WTC11 (cell line): ENCODE results near the gene UFSP2. TPM values are rescaled to one million over a fixed set of nuclear protein-coding genes. Genes with fewer than 3 reads are reported as not detected.
A peak's percentile ranks its signal among the peaks of the same experiment; 100 is the strongest.

Experiments used
- ATAC-seq: fragments of 200-7000 bp; cut with Tn5 transposase; 2 replicates; pipeline ENCODE4 v1.10.0; 2021; ENCODE audit warnings: mild to moderate bottlenecking, moderate library complexity
- CTCF ChIA-PET: fragments of 300-600 bp; sonication (Branson Sonifier 250); formaldehyde crosslinking; loops from one replicate; lab custom pipeline; 2021; ENCODE audit warnings: antibody characterized with exemption; lab: Charles Lee
- POLR2A ChIA-PET: fragments of 350-600 bp; sonication (Branson Sonifier 250); formaldehyde crosslinking; loops from one replicate; lab custom pipeline; 2021; ENCODE audit warnings: antibody characterized with exemption; lab: Charles Lee
- DNase-seq: peaks from one replicate; pipeline ENCODE4 v3.0.0; 2021; ENCODE audit warnings: low spot score
- H3K27ac Mint-ChIP-seq: 2 replicates; pipeline ENCODE4 v1.8.0; 2021; ENCODE audit warnings: mixed read lengths
- H3K27me3 Mint-ChIP-seq: 2 replicates; pipeline ENCODE4 v1.8.0; 2021; ENCODE audit warnings: low read depth, mild to moderate bottlenecking, moderate library complexity, mixed read lengths
- H3K36me3 Mint-ChIP-seq: 2 replicates; pipeline ENCODE4 v1.8.0; 2021; ENCODE audit warnings: mixed read lengths
- H3K4me1 Mint-ChIP-seq: 2 replicates; pipeline ENCODE4 v1.8.0; 2022; ENCODE audit warnings: mixed read lengths
- H3K4me3 Mint-ChIP-seq: 2 replicates; pipeline ENCODE4 v1.8.0; 2021; ENCODE audit warnings: mild to moderate bottlenecking, moderate library complexity, mixed read lengths
- H3K9me3 Mint-ChIP-seq: 2 replicates; pipeline ENCODE4 v1.8.0; 2021; ENCODE audit warnings: mixed read lengths
- ELF4 ChIP-seq: sonication (generic); formaldehyde crosslinking; IDR thresholded peaks from 2 replicates; pipeline ENCODE4 v1.8.1; 2022; ENCODE audit warnings: low read depth, mild to moderate bottlenecking, moderate library complexity, missing genetic modification reagents
- ESRRA ChIP-seq: sonication (generic); formaldehyde crosslinking; IDR thresholded peaks from 2 replicates; pipeline ENCODE4 v1.8.1; 2022; ENCODE audit warnings: mild to moderate bottlenecking, missing genetic modification reagents, borderline replicate concordance
- ETV6 ChIP-seq: sonication (generic); formaldehyde crosslinking; IDR thresholded peaks from 2 replicates; pipeline ENCODE4 v1.8.1; 2022; ENCODE audit warnings: mild to moderate bottlenecking, missing genetic modification reagents
- FOXP1 ChIP-seq: sonication (generic); formaldehyde crosslinking; IDR thresholded peaks from 2 replicates; pipeline ENCODE4 v1.8.0; 2022; ENCODE audit warnings: missing genetic modification reagents, mild to moderate bottlenecking, moderate library complexity, borderline replicate concordance
- GTF2I ChIP-seq: fragments of 250-450 bp; sonication (Bioruptor Pico); conservative IDR thresholded peaks from 2 replicates; pipeline ENCODE4 v1.4.0; 2021; ENCODE audit warnings: mild to moderate bottlenecking
- HMGA2 ChIP-seq: fragments of 250-450 bp; sonication (Bioruptor Pico); IDR thresholded peaks from 2 replicates; pipeline ENCODE4 v1.4.0; 2021; ENCODE audit warnings: mild to moderate bottlenecking, moderate library complexity
- MXD4 ChIP-seq: fragments of 250-450 bp; sonication (Bioruptor Pico); IDR thresholded peaks from 2 replicates; pipeline ENCODE4 v1.8.0; 2021; ENCODE audit warnings: mild to moderate bottlenecking, moderate library complexity, borderline replicate concordance
- MYBL2 ChIP-seq: sonication (generic); formaldehyde crosslinking; IDR thresholded peaks from 2 replicates; pipeline ENCODE4 v1.8.1; 2023; ENCODE audit warnings: mild to moderate bottlenecking, moderate library complexity, missing genetic modification reagents
- ZBTB21 ChIP-seq: sonication (generic); formaldehyde crosslinking; IDR thresholded peaks from 2 replicates; pipeline ENCODE4 v1.8.1; 2023; ENCODE audit warnings: mild to moderate bottlenecking, missing genetic modification reagents, borderline replicate concordance
- ZNF121 ChIP-seq: sonication (generic); formaldehyde crosslinking; IDR thresholded peaks from 2 replicates; pipeline ENCODE4 v1.8.0; 2023; ENCODE audit warnings: missing genetic modification reagents
- ZNF232 ChIP-seq: sonication (generic); formaldehyde crosslinking; IDR thresholded peaks from 2 replicates; pipeline ENCODE4 v1.8.0; 2022; ENCODE audit warnings: mild to moderate bottlenecking, missing genetic modification reagents
- total RNA-seq: library from RNA; stranded (reverse); gene quantifications from 3 replicates; pipeline ENCODE4 v1.2.3, GENCODE V29; 2021
- TF ChIP-seq, protein P1 (sequence below): sonication (generic); formaldehyde crosslinking; IDR thresholded peaks from 2 replicates; pipeline ENCODE4 v1.8.1; 2023; ENCODE audit warnings: mild to moderate bottlenecking, missing genetic modification reagents
- TF ChIP-seq, protein P2 (sequence below): fragments of 250-450 bp; sonication (Bioruptor Pico); IDR thresholded peaks from 2 replicates; pipeline ENCODE4 v1.9.0; 2021; ENCODE audit warnings: mild to moderate bottlenecking
- TF ChIP-seq, protein P3 (sequence below): sonication (generic); formaldehyde crosslinking; IDR thresholded peaks from 2 replicates; pipeline ENCODE4 v1.8.1; 2022; ENCODE audit warnings: missing genetic modification reagents, borderline replicate concordance
- TF ChIP-seq, protein P4 (sequence below): sonication (generic); formaldehyde crosslinking; IDR thresholded peaks from 2 replicates; pipeline ENCODE4 v1.8.0; 2023; ENCODE audit warnings: missing genetic modification reagents
- TF ChIP-seq, protein P5 (sequence below): sonication (generic); formaldehyde crosslinking; IDR thresholded peaks from 2 replicates; pipeline ENCODE4 v1.8.1; 2022; ENCODE audit warnings: low read depth, mild to moderate bottlenecking, moderate library complexity, missing genetic modification reagents, borderline replicate concordance
- TF ChIP-seq, protein P6 (sequence below): sonication (generic); formaldehyde crosslinking; IDR thresholded peaks from 2 replicates; pipeline ENCODE4 v1.8.0; 2023; ENCODE audit warnings: missing genetic modification reagents, mild to moderate bottlenecking, borderline replicate concordance

UFSP2 gene
- total RNA-seq, 1 experiment from 2014 or later = 30.8 TPM

DNA sequence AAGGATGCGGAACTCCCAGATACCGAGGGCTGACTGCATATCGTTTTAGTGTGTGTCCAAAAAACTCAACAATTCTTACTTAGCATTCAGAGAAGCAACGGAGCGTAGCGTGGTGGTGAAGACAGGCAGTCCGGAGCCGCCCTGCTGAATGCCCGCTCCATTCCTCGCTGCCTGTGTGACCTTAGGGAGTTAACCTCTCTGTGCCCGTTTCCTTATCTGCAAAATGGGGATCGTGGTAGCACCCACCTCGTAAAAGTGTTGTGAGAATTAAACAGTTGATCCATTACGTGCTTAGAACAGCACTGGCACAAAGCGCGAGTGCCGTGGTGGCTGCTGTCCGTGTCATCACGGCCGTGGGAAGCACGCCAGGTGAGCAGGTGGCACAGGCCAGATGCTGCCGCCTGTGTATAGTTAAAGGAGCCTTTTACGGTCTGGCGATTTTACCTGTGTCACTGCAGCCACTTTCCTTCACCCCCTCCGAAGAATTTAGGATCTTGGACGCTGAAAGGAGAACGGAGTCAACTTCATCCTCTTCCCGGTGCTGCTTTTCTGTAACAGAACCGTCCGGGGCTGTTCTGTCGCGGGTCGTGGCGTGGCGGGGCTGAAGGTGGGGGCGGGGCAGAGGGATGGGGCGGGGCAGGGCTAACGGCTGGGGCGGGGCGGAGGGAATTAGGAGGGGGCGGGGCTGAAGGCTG is 44.9 kb upstream of the UFSP2 start:
- peak; percentile 80; the same call in 1 of the 2 replicates for TF ChIP-seq GTF2I (CRISPR knock-in tag)
- no peak for TF ChIP-seq ZNF121 (CRISPR knock-in tag)
- TF ChIP-seq FOXP1 (CRISPR knock-in tag) = 0 out of 2 replicates have a peak, but pooled peaks have one; percentile 43
- no peak for TF ChIP-seq ZBTB21
- peaks cover 2% of the 10 kb centered on the region; the same call in 1 of the 2 replicates for H3K36me3 Mint-ChIP-seq
- ChIA-PET CTCF (no interaction called here), POLR2A (no interaction called here)
- H3K4me1 Mint-ChIP-seq = peaks cover 10% of the 10 kb centered on the region
- DNase-seq (no peak), ATAC-seq (peak; percentile 5)
- H3K27me3 Mint-ChIP-seq = peaks cover 59% of the 10 kb centered on the region
- H3K4me3 Mint-ChIP-seq = peak overlapping the region; percentile 83
- H3K27ac Mint-ChIP-seq = no peak overlapping the region
- H3K9me3 Mint-ChIP-seq = peaks cover 8% of the 10 kb centered on the region; the same call in 1 of the 2 replicates

DNA sequence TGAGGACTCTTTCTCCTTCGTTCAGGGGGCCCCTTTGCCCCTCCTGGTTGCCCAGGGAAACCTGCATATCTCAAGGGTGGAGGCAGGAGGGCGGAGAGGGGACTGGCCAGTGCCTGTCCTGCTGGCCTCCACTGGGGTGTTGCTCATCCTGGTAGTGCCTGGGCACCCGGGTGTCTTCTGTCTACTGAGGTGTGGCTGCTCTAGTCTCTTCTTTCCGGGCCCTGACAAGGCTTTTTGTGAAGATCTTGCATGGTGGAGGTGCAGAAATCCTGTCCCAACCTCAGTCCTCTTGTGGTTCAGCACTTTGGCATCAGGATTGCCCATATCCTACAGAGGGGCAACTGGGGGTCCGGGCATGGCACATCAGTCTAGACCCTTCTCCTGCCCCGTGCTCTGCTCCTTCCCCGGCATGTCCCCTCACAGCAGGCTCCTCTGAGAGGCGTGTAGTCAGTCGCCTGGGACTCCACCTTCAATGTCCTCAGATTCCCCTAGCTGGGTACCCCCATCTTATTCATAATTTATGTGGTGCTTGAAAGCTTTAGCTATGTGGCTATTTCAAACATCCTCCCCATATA is 43.9 kb upstream of the UFSP2 start:
- CTCF ChIA-PET = interaction anchor here (0.8 kb wide), 1 partner anchor 12 kb away, joined by 3 read pairs; no protein-coding TSS in a partner anchor
- ATAC-seq (no peak), DNase-seq (no peak)
- TF ChIP-seq MYBL2 (CRISPR knock-in tag) (no peak), ZNF232 (no peak), ELF4 (CRISPR knock-in tag) (no peak), MXD4 (CRISPR knock-in tag) (no peak), ZBTB21 (no peak)
- TF ChIP-seq, protein P1, sequence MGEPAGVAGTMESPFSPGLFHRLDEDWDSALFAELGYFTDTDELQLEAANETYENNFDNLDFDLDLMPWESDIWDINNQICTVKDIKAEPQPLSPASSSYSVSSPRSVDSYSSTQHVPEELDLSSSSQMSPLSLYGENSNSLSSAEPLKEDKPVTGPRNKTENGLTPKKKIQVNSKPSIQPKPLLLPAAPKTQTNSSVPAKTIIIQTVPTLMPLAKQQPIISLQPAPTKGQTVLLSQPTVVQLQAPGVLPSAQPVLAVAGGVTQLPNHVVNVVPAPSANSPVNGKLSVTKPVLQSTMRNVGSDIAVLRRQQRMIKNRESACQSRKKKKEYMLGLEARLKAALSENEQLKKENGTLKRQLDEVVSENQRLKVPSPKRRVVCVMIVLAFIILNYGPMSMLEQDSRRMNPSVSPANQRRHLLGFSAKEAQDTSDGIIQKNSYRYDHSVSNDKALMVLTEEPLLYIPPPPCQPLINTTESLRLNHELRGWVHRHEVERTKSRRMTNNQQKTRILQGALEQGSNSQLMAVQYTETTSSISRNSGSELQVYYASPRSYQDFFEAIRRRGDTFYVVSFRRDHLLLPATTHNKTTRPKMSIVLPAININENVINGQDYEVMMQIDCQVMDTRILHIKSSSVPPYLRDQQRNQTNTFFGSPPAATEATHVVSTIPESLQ (CRISPR knock-in tag) = no peak
- TF ChIP-seq, protein P2, sequence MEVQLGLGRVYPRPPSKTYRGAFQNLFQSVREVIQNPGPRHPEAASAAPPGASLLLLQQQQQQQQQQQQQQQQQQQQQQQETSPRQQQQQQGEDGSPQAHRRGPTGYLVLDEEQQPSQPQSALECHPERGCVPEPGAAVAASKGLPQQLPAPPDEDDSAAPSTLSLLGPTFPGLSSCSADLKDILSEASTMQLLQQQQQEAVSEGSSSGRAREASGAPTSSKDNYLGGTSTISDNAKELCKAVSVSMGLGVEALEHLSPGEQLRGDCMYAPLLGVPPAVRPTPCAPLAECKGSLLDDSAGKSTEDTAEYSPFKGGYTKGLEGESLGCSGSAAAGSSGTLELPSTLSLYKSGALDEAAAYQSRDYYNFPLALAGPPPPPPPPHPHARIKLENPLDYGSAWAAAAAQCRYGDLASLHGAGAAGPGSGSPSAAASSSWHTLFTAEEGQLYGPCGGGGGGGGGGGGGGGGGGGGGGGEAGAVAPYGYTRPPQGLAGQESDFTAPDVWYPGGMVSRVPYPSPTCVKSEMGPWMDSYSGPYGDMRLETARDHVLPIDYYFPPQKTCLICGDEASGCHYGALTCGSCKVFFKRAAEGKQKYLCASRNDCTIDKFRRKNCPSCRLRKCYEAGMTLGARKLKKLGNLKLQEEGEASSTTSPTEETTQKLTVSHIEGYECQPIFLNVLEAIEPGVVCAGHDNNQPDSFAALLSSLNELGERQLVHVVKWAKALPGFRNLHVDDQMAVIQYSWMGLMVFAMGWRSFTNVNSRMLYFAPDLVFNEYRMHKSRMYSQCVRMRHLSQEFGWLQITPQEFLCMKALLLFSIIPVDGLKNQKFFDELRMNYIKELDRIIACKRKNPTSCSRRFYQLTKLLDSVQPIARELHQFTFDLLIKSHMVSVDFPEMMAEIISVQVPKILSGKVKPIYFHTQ (CRISPR knock-in tag) = no peak
- TF ChIP-seq, protein P3, sequence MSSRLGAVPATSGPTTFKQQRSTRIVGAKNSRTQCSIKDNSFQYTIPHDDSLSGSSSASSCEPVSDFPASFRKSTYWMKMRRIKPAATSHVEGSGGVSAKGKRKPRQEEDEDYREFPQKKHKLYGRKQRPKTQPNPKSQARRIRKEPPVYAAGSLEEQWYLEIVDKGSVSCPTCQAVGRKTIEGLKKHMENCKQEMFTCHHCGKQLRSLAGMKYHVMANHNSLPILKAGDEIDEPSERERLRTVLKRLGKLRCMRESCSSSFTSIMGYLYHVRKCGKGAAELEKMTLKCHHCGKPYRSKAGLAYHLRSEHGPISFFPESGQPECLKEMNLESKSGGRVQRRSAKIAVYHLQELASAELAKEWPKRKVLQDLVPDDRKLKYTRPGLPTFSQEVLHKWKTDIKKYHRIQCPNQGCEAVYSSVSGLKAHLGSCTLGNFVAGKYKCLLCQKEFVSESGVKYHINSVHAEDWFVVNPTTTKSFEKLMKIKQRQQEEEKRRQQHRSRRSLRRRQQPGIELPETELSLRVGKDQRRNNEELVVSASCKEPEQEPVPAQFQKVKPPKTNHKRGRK (CRISPR knock-in tag) = no peak
- H3K4me3 Mint-ChIP-seq = no peak overlapping the region
- H3K27me3 Mint-ChIP-seq = peaks cover 59% of the 10 kb centered on the region
- H3K36me3 Mint-ChIP-seq = peaks cover 2% of the 10 kb centered on the region; the same call in 1 of the 2 replicates
- POLR2A ChIA-PET = no interaction called here
- peaks cover 20% of the 10 kb centered on the region for H3K4me1 Mint-ChIP-seq
- H3K9me3 Mint-ChIP-seq = peaks cover 8% of the 10 kb centered on the region; the same call in 1 of the 2 replicates
- no peak overlapping the region for H3K27ac Mint-ChIP-seq

DNA sequence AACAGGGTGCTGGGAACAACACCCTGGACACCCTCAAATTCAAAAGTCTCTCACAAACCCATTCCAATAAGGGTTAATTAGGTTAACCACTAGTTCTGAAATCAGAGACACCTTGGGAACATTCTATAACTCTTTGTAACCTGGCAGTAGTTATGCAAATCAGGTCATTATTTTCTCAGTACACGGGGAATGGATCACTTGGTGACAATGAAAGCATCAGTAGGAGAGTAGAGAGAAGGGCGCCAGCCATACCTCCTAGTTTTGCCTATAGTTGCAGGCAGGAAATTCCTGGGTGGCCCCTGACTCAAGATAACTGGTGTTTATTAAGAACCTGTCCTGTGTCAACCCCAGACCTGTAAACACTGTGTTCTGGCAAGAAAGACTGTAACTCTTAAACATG is 43.2 kb upstream of the UFSP2 start:
- Mint-ChIP-seq H3K9me3 (peaks cover 8% of the 10 kb centered on the region; the same call in 1 of the 2 replicates), H3K4me3 (no peak overlapping the region), H3K27me3 (peaks cover 56% of the 10 kb centered on the region), H3K4me1 (peaks cover 27% of the 10 kb centered on the region), H3K36me3 (peaks cover 2% of the 10 kb centered on the region; the same call in 1 of the 2 replicates), H3K27ac (no peak overlapping the region)
- DNase-seq (no peak), ATAC-seq (no peak)
- ChIA-PET POLR2A (no interaction called here), CTCF (no interaction called here)
- TF ChIP-seq ETV6 (CRISPR knock-in tag) (no peak), HMGA2 (no peak), ESRRA (no peak), ZBTB21 (no peak)
- TF ChIP-seq, protein P4, sequence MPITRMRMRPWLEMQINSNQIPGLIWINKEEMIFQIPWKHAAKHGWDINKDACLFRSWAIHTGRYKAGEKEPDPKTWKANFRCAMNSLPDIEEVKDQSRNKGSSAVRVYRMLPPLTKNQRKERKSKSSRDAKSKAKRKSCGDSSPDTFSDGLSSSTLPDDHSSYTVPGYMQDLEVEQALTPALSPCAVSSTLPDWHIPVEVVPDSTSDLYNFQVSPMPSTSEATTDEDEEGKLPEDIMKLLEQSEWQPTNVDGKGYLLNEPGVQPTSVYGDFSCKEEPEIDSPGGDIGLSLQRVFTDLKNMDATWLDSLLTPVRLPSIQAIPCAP (CRISPR knock-in tag) = no peak
- TF ChIP-seq, protein P5, sequence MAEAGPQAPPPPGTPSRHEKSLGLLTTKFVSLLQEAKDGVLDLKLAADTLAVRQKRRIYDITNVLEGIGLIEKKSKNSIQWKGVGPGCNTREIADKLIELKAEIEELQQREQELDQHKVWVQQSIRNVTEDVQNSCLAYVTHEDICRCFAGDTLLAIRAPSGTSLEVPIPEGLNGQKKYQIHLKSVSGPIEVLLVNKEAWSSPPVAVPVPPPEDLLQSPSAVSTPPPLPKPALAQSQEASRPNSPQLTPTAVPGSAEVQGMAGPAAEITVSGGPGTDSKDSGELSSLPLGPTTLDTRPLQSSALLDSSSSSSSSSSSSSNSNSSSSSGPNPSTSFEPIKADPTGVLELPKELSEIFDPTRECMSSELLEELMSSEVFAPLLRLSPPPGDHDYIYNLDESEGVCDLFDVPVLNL (CRISPR knock-in tag) = no peak
- TF ChIP-seq, protein P6, sequence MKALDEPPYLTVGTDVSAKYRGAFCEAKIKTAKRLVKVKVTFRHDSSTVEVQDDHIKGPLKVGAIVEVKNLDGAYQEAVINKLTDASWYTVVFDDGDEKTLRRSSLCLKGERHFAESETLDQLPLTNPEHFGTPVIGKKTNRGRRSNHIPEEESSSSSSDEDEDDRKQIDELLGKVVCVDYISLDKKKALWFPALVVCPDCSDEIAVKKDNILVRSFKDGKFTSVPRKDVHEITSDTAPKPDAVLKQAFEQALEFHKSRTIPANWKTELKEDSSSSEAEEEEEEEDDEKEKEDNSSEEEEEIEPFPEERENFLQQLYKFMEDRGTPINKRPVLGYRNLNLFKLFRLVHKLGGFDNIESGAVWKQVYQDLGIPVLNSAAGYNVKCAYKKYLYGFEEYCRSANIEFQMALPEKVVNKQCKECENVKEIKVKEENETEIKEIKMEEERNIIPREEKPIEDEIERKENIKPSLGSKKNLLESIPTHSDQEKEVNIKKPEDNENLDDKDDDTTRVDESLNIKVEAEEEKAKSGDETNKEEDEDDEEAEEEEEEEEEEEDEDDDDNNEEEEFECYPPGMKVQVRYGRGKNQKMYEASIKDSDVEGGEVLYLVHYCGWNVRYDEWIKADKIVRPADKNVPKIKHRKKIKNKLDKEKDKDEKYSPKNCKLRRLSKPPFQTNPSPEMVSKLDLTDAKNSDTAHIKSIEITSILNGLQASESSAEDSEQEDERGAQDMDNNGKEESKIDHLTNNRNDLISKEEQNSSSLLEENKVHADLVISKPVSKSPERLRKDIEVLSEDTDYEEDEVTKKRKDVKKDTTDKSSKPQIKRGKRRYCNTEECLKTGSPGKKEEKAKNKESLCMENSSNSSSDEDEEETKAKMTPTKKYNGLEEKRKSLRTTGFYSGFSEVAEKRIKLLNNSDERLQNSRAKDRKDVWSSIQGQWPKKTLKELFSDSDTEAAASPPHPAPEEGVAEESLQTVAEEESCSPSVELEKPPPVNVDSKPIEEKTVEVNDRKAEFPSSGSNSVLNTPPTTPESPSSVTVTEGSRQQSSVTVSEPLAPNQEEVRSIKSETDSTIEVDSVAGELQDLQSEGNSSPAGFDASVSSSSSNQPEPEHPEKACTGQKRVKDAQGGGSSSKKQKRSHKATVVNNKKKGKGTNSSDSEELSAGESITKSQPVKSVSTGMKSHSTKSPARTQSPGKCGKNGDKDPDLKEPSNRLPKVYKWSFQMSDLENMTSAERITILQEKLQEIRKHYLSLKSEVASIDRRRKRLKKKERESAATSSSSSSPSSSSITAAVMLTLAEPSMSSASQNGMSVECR (CRISPR knock-in tag) = no peak
